Subcutaneous adipose tissue (tissue), 4 donors: Measurements from ENCODE around the gene TMC7. TPM values are rescaled to one million over a fixed set of nuclear protein-coding genes. Genes with fewer than 3 reads are reported as not detected.

Source experiments
- CTCF ChIP-seq: fragments of 450-650 bp; IDR thresholded peaks from one replicate; pipeline ENCODE4 v1.5.1; 2016; ENCODE audit warnings: low read depth, mild to moderate bottlenecking, control low read depth, antibody characterized with exemption, moderate library complexity
- total RNA-seq, 4 donors: library from RNA; depleted of rRNA; stranded (reverse); fragments of >200 nt; gene quantifications; one replicate each; pipeline ENCODE4 v1.1.0, GENCODE V29; 2016

The TMC7 gene
- total RNA-seq, result 1 to 10 TPM in 3 of 4 donors, under 1 TPM in 1; 0.44 to 4.3 (median 2.0) TPM

- TF ChIP-seq CTCF, result no peak
Measured at GRCh38 chr16:18983565-18984434, at the start of gene TMC7. TMC7 (plus strand) TSS chr16:18983934; CDS start chr16:18984064, 130 bp downstream.

GRCh38 chr16:18936727-18937340, 46.9 kb upstream of the TMC7 start:
- TF ChIP-seq CTCF, result no peak

GRCh38 chr16:18937390-18937789, 46.3 kb upstream of the TMC7 start:
- no peak for TF ChIP-seq CTCF

- TF ChIP-seq CTCF, result no peak
Measured at GRCh38 chr16:18938986-18939385, 44.7 kb upstream of the TMC7 start.

GRCh38 chr16:18941471-18941870, 42.3 kb upstream of the TMC7 start:
- no peak for TF ChIP-seq CTCF

DNA sequence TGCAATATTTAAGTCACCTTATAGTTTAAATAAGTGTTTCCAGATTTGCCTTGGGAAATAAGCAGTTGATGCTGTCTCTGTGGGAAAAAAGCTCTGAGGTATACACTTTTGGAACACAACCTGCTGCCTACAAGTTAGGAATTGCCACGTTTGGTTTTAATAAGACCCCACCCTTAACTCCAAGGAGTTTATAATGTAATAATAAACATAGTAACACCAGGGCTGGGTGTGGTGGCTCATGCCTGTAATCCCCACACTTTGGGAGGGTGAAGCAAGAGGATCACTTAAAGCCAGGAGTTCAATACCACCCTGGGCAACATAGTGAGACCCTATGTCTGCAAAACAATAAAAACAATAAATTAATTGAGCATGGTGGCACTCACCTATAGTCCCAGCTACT, 41.7 kb upstream of the TMC7 start:
- TF ChIP-seq CTCF, result no peak

- TF ChIP-seq CTCF, result no peak
Measured at GRCh38 chr16:18943414-18943813, 40.3 kb upstream of the TMC7 start.
